HT-29 (cell line): ENCODE data around the gene RPS21. TPM values are rescaled to one million over a fixed set of nuclear protein-coding genes. Genes with fewer than 3 reads are reported as not detected.
"Not testable (repeated sequence)": the region's sequence is repeated elsewhere in the genome, so short reads cannot be mapped to it uniquely, and the experiment has no call there.

ENCODE experiments used
- DNase-seq: peaks from one replicate; pipeline ENCODE4 v3.0.0-alpha.2; 2015; ENCODE audit warnings: low spot score
- total RNA-seq: library from RNA; depleted of rRNA; stranded (reverse); fragments of >200 nt; shearing (Covaris generic); gene quantifications from 2 replicates; pipeline ENCODE4 v1.2.3, GENCODE V29; 2014; rRNA removed

RPS21 gene
- total RNA-seq, 1 experiment from 2014 or later, result 3,073 TPM

DNA sequence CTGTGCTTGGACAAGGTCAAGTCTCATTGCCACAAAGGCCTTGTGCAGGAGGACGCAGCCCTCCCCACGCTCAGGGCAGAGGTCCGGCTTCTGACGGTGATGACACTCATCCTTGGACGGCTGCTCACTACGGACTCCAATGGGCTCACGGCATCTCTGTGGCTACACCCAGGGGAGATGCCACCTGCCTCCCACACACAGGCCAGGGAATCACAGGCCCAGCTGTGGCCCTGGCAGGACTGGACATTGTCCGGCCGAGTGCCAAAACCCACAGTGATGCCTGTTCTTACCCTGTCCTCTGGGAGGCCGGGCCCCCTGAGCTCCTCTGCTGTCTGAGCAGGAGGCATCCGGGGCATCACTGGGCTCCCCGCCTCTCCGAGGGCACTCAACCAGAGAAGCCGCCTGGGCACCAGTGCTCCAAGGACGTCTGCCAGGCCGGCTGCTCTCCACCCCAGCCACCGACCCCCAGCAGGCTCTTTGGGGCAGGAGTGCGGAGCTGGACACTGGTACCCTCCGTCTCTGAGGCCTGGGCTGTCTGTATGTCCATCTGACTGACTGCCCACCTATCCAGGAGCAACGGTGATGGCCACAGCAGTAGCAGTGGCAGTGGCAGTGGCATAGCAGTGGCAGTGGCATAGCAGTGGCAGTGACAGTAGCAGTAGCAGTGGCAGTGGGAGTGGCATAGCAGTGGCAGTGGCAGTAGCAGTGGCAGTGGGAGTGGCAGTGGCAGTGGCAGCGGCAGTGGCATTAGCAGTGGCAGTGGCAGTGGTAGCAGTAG, 38.6 kb downstream of the RPS21 start:
- DNase-seq, result no peak

DNA sequence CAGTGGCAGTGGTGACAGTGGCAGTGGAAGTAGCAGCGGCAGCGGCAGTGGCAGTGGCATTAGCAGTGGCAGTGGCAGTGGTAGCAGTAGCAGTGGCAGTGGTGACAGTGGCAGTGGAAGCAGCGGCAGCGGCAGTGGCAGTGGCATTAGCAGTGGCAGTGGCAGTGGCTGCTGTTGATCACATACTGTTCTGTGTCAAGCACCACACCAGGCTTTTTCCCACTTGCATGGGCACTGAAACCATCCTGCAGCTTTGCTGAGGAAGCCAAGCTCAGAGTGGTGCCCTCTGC, 39.1 kb downstream of the RPS21 start:
- not testable (repeated sequence) for DNase-seq

DNA sequence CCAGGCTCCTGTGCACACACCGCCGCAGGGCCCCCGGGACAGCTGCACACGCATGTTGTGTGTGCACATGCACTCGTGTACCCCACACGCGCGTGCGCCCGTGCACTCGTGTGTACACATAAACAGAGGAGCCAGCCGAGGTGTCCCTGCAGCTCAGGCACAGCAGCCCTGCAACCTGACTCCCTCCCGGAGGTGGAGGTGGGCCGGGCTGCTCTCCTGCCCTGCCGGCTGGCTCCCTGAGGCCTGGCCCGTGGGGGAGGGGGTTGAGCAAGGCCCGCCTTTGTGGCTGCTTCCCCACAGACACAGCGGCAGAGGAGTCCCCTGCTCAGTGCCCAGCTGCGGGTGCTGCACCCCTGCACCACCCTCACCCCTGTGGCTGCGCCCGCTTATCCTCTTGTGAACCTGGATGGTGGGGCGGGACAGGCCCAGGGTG, 39.8 kb downstream of the RPS21 start:
- DNase-seq, result peak; percentile 86

DNA sequence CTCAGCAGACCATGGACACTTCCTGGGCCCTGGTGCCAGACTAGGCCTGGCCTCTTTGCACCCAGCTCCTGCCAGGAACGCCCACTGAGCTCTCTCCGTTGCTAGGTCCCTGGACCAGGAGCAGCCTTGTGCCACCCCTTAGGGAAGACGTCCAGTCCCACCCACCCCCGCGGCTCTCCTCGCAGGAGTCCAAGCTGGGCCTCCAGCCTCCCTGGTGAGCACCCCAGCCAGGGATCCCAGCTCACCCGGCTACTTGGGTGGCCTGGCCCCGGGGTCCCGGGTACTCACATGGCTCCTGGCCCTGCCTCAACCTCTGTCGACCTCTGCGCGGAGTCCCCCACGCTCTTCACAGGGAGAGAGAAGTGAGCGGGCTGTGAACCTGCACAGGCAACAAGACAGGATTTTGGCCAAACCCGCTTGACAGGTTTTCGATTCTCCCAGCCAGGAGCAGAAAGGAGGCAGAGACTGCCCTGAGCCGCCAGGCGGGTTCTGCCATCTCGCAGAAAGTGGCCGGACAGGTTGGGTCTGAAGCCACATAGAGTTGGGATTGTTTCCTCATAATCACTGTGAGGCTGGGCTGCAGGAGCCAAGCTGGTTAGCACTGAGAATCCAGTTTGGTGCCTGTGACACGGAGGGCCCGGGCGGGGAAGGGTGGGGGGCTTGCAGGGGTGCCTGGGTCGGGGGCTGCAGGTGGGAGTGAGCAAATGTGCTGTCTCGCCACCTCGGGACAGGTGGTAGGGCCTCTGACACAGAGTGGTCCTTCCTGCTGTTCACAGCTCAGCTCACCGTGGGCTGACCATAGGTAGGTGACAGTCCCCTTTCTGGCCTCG, 40.5 kb downstream of the RPS21 start, which contains the start of gene RBBP8NL:
RBBP8NL (minus strand) TSS at position 368 of the 830 bp plus-strand sequence. CDS start 7,892 bp downstream, outside the sequence.
- DNase-seq, result peak; percentile 100

DNA sequence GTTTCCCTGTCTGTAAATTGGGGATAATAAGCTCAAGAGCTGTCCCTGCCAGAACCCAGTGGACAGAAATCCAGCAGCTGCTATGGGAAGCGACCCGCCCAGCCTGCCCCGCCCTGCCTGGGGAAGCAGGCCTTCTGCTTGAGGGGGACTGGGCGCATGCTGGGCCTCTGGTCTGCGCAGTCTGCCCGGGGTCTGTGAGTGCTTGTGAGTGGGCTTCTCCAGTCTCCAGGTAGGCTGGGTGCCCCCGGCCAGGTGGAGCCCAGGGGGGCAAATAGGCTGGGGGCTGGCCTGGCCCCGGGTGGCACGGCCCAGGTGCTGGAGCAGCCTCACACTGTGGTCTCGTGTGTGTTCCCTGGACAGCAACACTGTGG, 41.1 kb downstream of the RPS21 start:
- no peak for DNase-seq

DNA sequence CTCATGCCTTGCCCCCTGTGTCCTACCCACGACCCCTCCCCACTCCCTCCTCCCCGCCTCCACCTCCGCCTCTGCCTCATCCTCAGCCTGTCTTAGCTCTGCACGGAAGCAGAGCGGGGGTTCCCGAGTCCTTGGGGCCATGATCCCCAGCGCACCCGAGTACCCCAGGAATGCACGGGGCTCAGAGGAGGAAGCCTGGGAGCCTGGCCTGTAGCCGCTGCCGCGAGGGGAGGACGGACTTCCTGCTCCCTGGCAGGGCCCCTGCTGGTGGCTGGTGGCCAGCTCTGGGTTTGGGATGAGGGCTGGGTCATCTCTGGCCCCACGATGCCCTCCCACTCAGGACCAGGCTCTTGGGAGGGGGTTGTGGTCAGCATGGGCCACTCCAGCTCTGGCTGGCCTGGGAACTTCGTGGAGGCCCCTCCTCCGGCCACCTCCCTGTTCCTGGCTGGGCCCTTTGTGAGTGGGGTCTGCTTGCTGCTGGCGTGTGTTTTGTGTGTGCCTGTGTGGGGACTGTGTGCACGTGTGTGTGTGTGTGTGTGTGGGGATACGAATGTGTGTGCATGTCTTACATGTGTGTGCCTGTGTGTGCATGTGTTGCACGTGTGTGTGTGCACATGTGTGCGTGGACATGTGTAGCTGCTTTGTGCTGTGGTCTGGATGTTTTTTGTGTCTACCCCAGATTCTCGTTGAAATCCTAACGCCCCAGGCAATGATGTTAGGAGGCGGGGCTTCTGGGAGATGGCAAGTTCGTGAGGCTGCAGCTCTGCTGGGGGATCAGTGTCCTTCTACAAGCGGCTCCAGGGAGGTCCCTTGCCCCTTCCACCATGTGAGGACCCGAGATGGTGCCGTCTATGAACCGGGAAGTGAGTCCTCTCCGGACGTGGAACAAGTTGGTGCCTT, 41.7 kb downstream of the RPS21 start:
- DNase-seq, result peak; percentile 42

DNA sequence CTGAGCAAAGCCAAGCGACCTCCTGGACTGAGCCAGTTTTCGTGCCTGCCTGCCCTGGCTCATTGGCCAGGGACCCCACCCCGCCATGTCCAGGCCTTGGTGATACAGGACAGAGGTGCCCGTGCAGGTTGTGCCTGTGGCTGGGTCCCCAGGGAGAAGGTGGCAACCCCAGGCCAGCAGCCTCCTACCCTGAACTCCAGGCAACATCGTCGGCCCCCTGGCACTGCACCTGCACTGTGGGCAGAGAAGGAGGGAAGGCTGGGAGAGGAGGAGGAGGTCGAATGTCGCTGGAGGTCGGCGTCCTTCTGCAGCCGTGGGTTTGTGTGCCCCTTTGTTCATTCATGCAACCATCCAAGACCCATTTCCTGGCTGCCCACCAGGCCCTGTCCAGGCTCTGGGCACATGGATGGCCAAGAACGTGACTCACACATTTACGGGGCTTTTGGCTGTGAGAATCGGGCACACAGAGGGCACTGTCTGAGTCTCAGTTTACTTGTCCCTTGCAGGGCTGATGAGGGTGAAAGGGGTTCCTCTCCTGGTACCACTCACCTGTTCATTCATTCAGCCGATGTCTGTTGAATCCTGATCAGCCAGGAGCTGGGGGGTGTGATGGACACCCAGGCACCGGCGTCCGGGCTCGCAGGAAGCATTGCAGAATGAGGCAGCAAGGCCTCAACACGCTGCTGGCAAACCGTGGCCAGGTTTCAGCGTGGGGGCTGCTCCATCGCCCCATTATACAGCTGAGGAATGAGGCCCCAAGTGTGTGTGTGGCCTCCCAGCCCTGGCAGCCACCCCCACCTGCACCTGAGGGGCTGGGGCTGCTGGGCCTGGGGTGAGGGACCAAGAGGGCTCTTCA, 42.8 kb downstream of the RPS21 start:
- no peak for DNase-seq

DNA sequence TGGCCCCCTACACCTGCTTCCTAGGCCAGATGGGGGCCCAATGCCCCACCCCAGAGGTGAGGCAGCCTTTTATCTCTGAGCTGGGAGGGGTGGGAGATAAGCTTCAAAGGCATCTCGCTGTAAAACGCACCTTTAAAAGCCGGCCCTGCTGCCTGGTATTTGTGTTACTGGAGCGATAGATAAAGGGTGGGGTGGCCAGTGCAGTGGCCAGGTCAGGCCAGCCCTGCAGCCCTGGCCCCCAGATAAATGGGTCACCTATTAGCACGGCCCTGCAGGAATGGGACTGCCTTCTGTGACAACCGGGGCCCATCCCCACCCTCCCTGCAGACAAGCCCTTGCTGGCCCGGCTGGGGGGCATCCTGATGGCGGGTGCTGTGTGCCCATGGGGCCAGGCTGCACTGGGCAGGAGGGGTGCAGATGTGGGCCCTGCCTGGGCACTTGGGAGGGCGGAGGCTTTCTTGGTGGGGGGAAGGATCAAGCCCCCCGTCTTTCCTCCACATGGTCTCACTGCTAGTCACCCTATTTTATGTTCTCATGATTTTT, 43.5 kb downstream of the RPS21 start:
- peak; percentile 33 for DNase-seq

DNA sequence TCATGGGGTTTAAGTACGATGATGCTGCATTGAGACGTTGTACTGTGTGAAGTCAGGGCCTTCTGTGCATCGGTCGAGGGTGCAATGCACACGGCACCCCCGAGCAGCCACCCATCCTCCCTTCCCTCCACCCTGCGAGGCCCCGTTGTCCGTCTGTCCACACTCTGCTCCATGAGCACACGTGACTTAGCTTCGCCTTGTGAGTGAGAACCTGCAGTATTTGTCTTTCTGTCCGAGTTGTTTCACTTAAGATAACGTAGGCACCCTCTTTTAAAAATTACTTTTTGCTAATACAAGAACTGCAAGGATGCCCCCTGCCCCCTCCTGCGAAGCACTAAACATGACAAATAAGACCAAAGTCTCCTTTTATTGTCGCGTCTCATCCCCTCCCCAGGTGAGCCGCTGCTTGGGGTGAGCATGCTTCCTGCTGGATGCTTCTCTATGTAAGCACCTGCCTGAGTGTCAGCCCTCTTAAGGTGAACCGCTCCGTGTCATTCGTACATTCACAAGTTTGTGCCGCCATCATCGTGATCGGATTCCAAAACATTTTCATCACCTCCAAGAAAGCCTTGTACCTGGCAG, 44.1 kb downstream of the RPS21 start:
- peak; percentile 57 for DNase-seq

DNA sequence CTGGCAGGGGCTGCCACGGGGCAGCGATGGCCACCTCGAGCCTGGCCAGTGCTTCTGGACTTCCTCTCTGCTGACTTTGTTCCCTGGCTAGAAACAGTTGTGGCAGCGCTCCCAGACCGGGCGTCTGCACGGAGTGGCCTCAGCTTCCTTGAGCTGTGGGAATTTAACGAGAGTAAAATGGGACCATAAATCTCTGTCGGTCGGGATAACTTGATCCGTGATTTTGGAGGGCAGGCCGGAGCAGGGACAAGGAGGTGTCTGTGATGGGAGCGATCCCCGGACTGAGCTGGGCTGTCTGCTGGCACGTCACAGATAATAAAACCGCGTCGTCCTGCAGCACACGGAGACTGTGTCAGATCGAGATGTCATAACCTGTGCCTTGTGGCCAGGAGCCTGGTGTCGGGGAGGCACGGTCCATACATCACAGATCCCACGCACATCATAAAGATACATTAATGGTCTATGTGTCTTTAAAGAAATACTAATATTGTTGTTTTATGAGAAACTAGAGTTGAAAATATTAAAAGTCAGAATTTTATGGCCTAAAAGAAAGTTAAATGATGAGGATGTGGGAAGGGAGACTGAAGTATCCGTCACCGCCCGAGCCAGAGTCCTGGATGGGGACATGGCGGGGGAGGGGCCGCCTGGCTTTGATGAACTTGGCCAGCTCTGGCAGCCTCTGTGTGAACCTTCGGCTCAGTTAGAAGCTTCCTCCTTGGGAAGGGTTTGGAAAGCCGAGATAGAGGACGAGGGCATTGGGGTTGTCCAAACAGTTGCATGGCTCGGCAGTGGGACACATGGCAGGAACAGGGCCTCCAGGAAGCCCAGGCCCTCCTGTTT, 47.0 kb downstream of the RPS21 start:
- peak; percentile 56 for DNase-seq

DNA sequence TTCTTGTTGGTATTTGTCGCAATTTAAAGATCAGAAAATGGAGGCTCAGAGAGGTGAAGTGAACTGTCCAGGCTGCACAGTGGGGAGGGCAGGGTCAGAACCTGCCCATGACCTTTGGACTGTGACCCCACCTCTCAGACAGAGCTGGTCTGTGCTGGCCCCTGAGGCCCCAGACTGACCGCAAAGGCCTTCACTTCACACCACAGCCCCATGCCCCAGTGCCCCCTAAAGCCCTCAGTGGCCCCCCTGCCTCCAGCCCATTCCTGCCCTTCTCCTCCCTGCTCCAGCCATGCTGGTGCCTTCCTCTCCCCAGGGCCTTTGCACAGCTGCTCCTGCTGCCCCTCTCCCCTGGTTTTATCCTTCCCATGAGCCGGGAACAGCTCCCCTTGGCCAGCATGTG, 49.8 kb downstream of the RPS21 start:
- no peak for DNase-seq

DNA sequence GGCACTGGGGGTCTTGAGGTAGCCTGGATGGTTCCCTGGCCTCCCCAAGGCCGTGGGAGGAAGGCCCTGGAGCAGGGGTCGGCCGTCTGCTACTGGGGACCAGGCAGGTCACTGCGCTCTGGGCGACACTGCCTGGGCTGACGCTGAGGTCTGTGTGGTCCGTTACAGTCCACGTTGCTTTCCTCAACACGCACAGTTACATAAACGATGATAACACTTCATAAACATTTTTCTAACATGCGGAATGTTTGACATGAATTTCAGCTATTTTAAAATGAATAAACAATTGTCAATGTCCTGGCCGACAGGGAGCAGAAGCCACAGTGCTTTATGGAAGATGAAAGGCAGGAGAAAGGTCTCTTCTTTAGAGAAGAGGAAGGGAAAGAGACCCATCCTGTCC, 50.6 kb downstream of the RPS21 start:
- DNase-seq, result no peak

DNA sequence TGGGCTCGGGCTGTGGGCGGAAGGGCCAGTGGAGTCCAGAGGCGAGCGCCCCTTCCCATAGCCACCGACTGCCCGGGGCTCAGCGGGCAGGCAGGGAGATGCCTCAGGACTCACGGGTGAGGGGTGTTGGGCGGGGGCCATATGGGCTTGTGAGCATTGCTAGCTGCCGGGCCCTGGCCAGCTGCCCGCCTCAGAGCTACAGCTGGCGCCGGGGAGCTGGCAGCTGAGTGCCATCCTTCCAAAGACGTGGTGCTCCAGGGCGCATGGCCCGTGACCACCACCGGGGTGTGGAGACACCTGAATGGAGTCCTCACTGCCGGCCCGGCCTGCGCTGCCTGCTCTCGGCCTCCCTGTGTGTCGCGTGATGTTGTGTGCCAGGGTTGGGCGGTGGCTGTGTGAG, 51.0 kb downstream of the RPS21 start:
- no peak for DNase-seq

Other genes with a start within 250 kb of the RPS21 start
- gene PSMA7, start 243.7 kb upstream of the RPS21 start, total RNA-seq, result 822 and 933 TPM in 2 replicates
- gene SS18L1, start 243.3 kb upstream of the RPS21 start, total RNA-seq, result 57.1 and 65.8 TPM in 2 replicates
- 41.9 and 44.2 TPM in 2 replicates for gene MTG2, start 204.1 kb upstream of the RPS21 start, total RNA-seq
- not detected in 2 replicates for gene HRH3, start 166.8 kb upstream of the RPS21 start, total RNA-seq
- gene OSBPL2, start 148.6 kb upstream of the RPS21 start, total RNA-seq, result 44.9 and 49.8 TPM in 2 replicates
- gene ADRM1, start 84.1 kb upstream of the RPS21 start, total RNA-seq, result 659 and 752 TPM in 2 replicates
- gene LAMA5, start 19.8 kb upstream of the RPS21 start, total RNA-seq, result 286 and 336 TPM in 2 replicates
- 9.5 and 9.8 TPM in 2 replicates for gene CABLES2, start 20.2 kb downstream of the RPS21 start, total RNA-seq
- 24.4 and 26.7 TPM in 2 replicates for gene RBBP8NL, start 40.4 kb downstream of the RPS21 start, total RNA-seq
- 0.05 and 0.13 TPM in 2 replicates for gene GATA5, start 88.9 kb downstream of the RPS21 start, total RNA-seq